RWPE1 (cell line): ENCODE results near the gene H19.

Experiments
- CTCF ChIA-PET: fragments of 350-600 bp; sonication (Branson Sonifier 250); formaldehyde crosslinking; extraction: SDS; loops from one replicate; lab custom pipeline; 2021; lab: Yijun Ruan, JAX
- POLR2A ChIA-PET: fragments of 400-600 bp; formaldehyde crosslinking; extraction: SDS; loops from one replicate; lab custom pipeline; 2020; ENCODE audit warnings: antibody characterized with exemption; ENCODE audit not compliant: low non-redundant PET; lab: Yijun Ruan, JAX
- DNase-seq: peaks from one replicate; pipeline ENCODE4 v3.0.0; 2012; ENCODE audit warnings: low spot score
- H3K27ac ChIP-seq: fragments of 450-650 bp; 2 replicates; pipeline ENCODE4 v1.5.1; 2017
- TF ChIP-seq, protein P1 (sequence below): fragments of 450-650 bp; conservative IDR thresholded peaks from 2 replicates; pipeline ENCODE4 v1.5.1; 2017; ENCODE audit warnings: low read depth, mild to moderate bottlenecking

The H19 gene

GRCh38 chr11:1997755-1998154 is at the start of gene H19:
Gene H19, minus strand, starts transcription at chr11:1997842.
- ChIA-PET CTCF (interaction anchor here (0.6 to 1.3 kb wide), 2 partner anchors 115 to 118 kb away, joined by 4 to 13 read pairs; no protein-coding TSS in a partner anchor), POLR2A (no interaction called here)
- H3K27ac ChIP-seq = no peak within 1 kb of the TSS
- TF ChIP-seq, protein P1, sequence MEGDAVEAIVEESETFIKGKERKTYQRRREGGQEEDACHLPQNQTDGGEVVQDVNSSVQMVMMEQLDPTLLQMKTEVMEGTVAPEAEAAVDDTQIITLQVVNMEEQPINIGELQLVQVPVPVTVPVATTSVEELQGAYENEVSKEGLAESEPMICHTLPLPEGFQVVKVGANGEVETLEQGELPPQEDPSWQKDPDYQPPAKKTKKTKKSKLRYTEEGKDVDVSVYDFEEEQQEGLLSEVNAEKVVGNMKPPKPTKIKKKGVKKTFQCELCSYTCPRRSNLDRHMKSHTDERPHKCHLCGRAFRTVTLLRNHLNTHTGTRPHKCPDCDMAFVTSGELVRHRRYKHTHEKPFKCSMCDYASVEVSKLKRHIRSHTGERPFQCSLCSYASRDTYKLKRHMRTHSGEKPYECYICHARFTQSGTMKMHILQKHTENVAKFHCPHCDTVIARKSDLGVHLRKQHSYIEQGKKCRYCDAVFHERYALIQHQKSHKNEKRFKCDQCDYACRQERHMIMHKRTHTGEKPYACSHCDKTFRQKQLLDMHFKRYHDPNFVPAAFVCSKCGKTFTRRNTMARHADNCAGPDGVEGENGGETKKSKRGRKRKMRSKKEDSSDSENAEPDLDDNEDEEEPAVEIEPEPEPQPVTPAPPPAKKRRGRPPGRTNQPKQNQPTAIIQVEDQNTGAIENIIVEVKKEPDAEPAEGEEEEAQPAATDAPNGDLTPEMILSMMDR = no peak
- no peak for DNase-seq

- H3K27ac ChIP-seq = no peak overlapping the region
- CTCF ChIA-PET = no interaction called here
- DNase-seq = no peak
- TF ChIP-seq, protein P1 = no peak
- POLR2A ChIA-PET = no interaction called here
Observed at GRCh38 chr11:2041963-2042362, 44.3 kb upstream of the H19 start.

- H3K27ac ChIP-seq = no peak overlapping the region
- POLR2A ChIA-PET = no interaction called here
- TF ChIP-seq, protein P1 = no peak
- DNase-seq = no peak
- CTCF ChIA-PET = interaction anchor here (8.3 kb wide), 1 partner anchor 109 kb away, joined by 293 read pairs; no protein-coding TSS in a partner anchor
Observed at GRCh38 chr11:2041153-2041552, 43.5 kb upstream of the H19 start.

DNA sequence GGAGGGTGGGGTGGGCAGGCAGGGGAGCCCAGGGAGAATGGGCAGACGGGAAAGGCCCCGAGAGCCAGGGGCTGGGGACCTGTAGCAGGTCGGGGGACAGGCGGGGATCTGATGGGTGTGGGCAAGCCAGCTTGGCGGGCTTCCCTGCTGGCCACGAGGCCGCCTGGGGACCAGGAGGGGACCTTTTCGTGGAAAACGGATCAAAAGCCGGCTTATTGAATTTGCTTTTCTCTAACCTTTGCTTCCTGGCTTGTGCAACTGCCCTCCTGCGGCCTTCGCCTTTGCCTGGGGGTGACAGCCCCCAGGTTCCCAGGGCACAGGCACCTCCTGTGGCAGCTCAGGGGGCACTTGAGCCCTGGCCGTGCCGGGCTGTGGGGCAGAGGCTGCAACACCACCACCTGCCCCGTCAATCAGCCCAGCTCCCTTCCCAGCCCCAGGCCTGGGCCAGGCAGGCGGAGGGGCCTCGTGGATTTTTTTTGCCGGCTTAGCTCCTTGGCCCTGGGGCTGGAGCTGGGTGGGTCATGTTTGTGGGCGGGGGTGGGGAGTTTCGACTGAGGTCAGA is 41.6 kb upstream of the H19 start:
- no peak for DNase-seq
- H3K27ac ChIP-seq = no peak overlapping the region
- ChIA-PET CTCF (interaction anchor here (0.6 to 8.3 kb wide), 3 partner anchors 70 to 346 kb away, joined by 3 to 293 read pairs (median 5); no protein-coding TSS in a partner anchor), POLR2A (no interaction called here)
- TF ChIP-seq, protein P1 = no peak

DNA sequence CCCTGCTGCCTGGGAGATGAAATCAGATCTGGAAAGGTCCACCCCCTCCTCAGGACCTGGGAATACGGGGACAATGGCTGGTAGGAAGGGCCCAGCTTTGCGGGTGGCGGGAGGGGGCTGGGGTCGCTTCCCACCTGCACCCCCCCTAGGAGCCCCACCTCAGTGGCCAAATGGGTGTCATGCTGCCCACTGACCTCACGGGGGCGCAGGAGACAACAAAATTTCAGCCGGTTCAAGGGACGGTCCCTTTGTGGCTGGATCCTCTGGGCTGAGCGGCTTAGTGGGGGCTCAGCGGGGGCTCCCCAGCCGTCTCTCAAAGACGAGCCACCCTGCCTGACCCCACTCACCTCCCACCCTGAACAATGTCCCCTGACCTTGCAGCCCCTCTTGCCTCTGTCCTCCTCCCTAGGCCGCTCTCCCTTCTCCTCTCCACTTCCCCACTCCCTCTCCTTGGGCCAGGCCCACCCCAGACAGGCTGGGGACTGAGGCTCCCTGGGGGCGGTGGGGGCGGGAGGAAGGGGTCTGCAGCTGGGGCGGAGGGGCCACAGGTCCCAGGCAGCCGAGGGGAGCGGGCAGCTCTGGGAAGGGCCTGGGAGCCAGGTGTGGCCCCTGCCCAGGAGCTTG is 39.3 kb upstream of the H19 start:
- POLR2A ChIA-PET = no interaction called here
- DNase-seq = no peak
- TF ChIP-seq, protein P1 = no peak
- CTCF ChIA-PET = interaction anchor here (0.5 to 8.3 kb wide), 20 partner anchors 9 to 723 kb away, joined by 3 to 293 read pairs (median 4); partner anchors contain the start of genes IGF2 and SYT8
- H3K27ac ChIP-seq = no peak overlapping the region

- TF ChIP-seq, protein P1 = no peak
- POLR2A ChIA-PET = no interaction called here
- CTCF ChIA-PET = interaction anchor here (0.5 to 8.3 kb wide), 4 partner anchors 34 to 383 kb away, joined by 4 to 293 read pairs (median 12); no protein-coding TSS in a partner anchor
Observed at GRCh38 chr11:2035382-2035781, 37.7 kb upstream of the H19 start.

More at GRCh38 chr11:2035382-2035781, 37.7 kb upstream of the H19 start:
- H3K27ac ChIP-seq = no peak overlapping the region
- DNase-seq = no peak
